ENCODE data around the gene SLC25A11. TPM values are rescaled to one million over a fixed set of nuclear protein-coding genes. Genes with fewer than 3 reads are reported as not detected.

Gene SLC25A11
- total and polyA plus RNA-seq, 2 donors (not counting 3 experiments of a cell fraction or from before 2014, with no cell fraction given) = 58.2 to 95.2 TPM

GRCh38 chr17:4959261-4959965, 19.6 kb upstream of the SLC25A11 start:
- peaks cover 0 to 7% of the 10 kb centered on the region in 2 experiments for H3K36me3 ChIP-seq (ENCODE audit: control insufficient read depth in 2 of 2, extremely low read depth in 1 of 2, insufficient read depth in 2 of 2, low read length in 2 of 2)
- no peaks in the 10 kb centered on the region for H3K9me1 ChIP-seq (replicated peaks; ENCODE audit: control insufficient read depth, extremely low read depth, insufficient read depth, low read length)
- no peak overlapping the region for H3K27ac ChIP-seq (ENCODE audit: insufficient read depth, low read depth, low read length)
- FAIRE-seq = no peak
- POLR2A ChIA-PET = no interaction called here
- dilution Hi-C loops (cut with MboI; ENCODE audit: extremely low pct_ligation_motif_present, low sequenced_read_pairs) (no loop called here), intact Hi-C loops (cut with micrococcal nuclease) (no loop called here)
- no peak for DNase-seq (ENCODE audit: low read depth, low spot score)
- no peak overlapping the region for H3K4me3 ChIP-seq (replicated peaks in 1 of 3; ENCODE audit: insufficient read depth in 1 of 3, low read depth in 1 of 3, low read length in 3 of 3)
- no peaks in the 10 kb centered on the region for H3K4me1 ChIP-seq (ENCODE audit: control insufficient read depth, extremely low read depth, insufficient read depth, low read length)
- TF ChIP-seq EZH2 (IDR thresholded peaks at IDR 0.05; ENCODE audit: borderline replicate concordance, low read depth, low read length, severe bottlenecking) (no peak), MYC (IDR thresholded peaks at IDR 0.05; ENCODE audit: low read depth, low read length) (no peak), POLR2AphosphoS5 (IDR thresholded peaks at IDR 0.05; ENCODE audit: insufficient read depth, low read depth, low read length) (no peak), FOS (IDR thresholded peaks at IDR 0.05; ENCODE audit: borderline replicate concordance, insufficient read depth, low read length) (no peak), POLR2A (IDR thresholded peaks at IDR 0.05; ENCODE audit: low read depth, low read length) (no peak), MAX (IDR thresholded peaks at IDR 0.05; ENCODE audit: insufficient read depth, insufficient read length) (no peak), JUN (IDR thresholded peaks at IDR 0.05; ENCODE audit: borderline replicate concordance, insufficient read depth, insufficient read length, low read depth) (no peak), CTCF (IDR thresholded peaks at IDR 0.05; ENCODE audit: extremely low read depth in 1 of 2, insufficient read depth in 1 of 2, low read depth in 1 of 2, low read length in 2 of 2) (no peak), GATA2 (IDR thresholded peaks at IDR 0.05; ENCODE audit: insufficient read depth, insufficient read length, low read depth, low read length) (no peak)
- H3K9ac ChIP-seq (replicated peaks; ENCODE audit: extremely low read depth, insufficient read depth, low read length) = no peak overlapping the region
- CTCF ChIA-PET = interaction anchor here (1.0 kb wide), 1 partner anchor 50 kb away, joined by 4 read pairs; no protein-coding TSS in a partner anchor
- no peaks in the 10 kb centered on the region for H3K79me2 ChIP-seq (ENCODE audit: control insufficient read depth, insufficient read depth, low read length)
- H3K4me2 ChIP-seq (ENCODE audit: insufficient read depth, low read length) = no peak overlapping the region
- H3K9me3 ChIP-seq (replicated peaks; ENCODE audit: control insufficient read depth, insufficient read depth, low read length) = no peaks in the 10 kb centered on the region
- H3K27me3 ChIP-seq (ENCODE audit: control insufficient read depth in 2 of 2, insufficient read depth in 2 of 2, low read length in 2 of 2) = no peaks in the 10 kb centered on the region
- BruUV-seq (replicated peaks) = TSS peak; percentile 63
- H4K20me1 ChIP-seq (replicated peaks; ENCODE audit: control insufficient read depth, extremely low read depth, insufficient read depth, low read length) = no peaks in the 10 kb centered on the region
- no peak overlapping the region for H2AFZ ChIP-seq (ENCODE audit: low read depth, low read length)
